ENCODE measurements around the gene KLF7.
"Not testable (repeated sequence)": the region's sequence is repeated elsewhere in the genome, so short reads cannot be mapped to it uniquely, and the experiment has no call there.

KLF7 gene

GRCh38 chr2:207049122-207049521 is 116.6 kb downstream of the KLF7 start:
- DNase-seq: no peak

GRCh38 chr2:207048416-207048815 is 117.3 kb downstream of the KLF7 start:
- no peak for DNase-seq

DNA sequence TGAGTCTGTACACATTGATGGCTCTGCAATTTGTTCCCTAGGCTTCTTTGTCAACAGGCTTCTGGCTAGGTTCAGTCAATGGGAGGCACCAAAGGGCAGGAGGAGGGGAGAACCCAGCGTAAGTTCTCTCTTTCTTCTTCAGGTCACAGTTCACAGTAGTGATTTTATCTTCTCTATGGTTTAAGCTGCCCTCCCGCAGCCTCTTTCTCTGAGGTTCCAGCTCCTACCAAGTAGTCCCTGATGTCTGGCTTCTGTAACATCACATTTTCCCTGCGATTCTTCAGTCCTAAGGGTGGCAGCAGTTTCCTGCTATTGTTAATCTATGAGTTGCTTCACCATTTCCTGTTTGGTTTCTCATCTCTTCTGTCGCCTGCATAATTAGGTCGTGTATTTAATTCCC is 119.0 kb downstream of the KLF7 start:
- DNase-seq: peak; percentile 23 to 57

DNA sequence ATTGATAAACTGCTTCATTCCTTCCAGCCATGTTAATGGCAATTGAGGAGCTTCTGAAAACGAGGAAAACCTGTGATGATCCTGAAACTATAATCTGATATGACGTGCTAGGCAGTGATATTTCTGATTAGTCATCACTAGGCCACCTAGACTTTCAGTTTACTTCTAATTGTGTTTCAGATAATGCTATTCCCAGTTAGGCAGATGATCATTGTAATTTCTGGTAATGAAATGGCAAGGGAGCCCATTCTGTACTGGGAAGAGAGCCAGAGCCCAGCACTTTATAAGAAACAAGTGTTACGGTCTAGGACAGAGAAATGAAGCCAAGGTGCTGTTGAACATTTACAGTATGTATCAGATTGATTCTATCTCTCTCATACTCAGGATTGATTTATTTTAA is 120.2 kb downstream of the KLF7 start:
- DNase-seq: no peak

- DNase-seq: no peak
Measured at GRCh38 chr2:207044379-207045362, 121.1 kb downstream of the KLF7 start.

GRCh38 chr2:207042841-207043240 is 122.9 kb downstream of the KLF7 start:
- no peak for DNase-seq

GRCh38 chr2:207041786-207042554 is 123.8 kb downstream of the KLF7 start:
- no peak for DNase-seq

GRCh38 chr2:207041279-207041678 is 124.5 kb downstream of the KLF7 start:
- no peak for DNase-seq

DNA sequence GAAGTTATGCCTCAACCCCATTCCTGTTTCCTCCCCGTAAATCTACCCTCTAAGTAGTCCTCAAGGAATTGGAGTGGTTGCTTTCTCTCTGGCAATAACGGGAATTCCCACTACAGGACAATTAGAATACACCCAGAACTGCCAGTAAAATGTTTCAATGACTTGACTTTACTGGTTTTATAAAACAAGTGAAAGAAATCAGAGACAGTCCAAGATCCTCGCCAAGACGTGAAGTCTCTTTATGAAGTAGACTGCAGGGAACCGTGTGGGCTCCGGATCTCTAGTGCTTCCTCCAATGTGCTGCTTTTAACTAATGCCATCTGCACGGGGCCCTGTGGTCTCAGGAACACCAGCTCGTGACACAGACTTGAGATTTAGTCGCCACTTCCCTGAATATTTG is 125.1 kb downstream of the KLF7 start:
- no peak for DNase-seq

GRCh38 chr2:207039225-207039624 is 126.5 kb downstream of the KLF7 start:
- DNase-seq: no peak

- DNase-seq: no peak
Measured at GRCh38 chr2:207038299-207038698, 127.4 kb downstream of the KLF7 start.

GRCh38 chr2:207037896-207038295 is 127.9 kb downstream of the KLF7 start:
- no peak for DNase-seq

DNA sequence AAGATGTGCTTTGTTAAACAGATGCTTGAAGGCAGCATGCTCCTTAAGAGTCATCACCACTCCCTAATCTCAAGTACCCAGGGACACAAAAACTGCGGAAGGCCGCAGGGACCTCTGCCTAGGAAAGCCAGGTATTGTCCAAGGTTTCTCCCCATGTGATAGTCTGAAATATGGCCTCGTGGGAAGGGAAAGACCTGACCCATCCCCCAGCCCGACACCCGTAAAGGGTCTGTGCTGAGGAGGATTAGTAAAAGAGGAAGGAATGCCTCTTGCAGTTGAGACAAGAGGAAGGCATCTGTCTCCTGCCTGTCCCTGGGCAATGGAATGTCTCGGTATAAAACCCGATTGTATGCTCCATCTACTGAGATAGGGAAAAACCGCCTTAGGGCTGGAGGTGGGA is 128.7 kb downstream of the KLF7 start:
- DNase-seq: not testable (repeated sequence)

- no peak for DNase-seq
Measured at GRCh38 chr2:207035875-207036274, 129.9 kb downstream of the KLF7 start.

GRCh38 chr2:207032490-207032889 is 133.3 kb downstream of the KLF7 start:
- no peak for DNase-seq

Data from CD4-positive, alpha-beta T cell treated with Interferon alpha-2 for 1 hour (primary cell).